WERI-Rb-1 (cell line): ENCODE results near the gene EOGT.

Source experiments
- DNase-seq: peaks from one replicate; pipeline ENCODE4 v3.0.0-alpha.2; 2020
- H3K27ac ChIP-seq: fragments of 250-450 bp; sonication (Bioruptor Pico); 2 replicates; pipeline ENCODE4 v1.5.1; 2020; ENCODE audit warnings: mild to moderate bottlenecking, moderate library complexity
- H3K27me3 ChIP-seq: fragments of 250-450 bp; sonication (Bioruptor Pico); 2 replicates; pipeline ENCODE4 v1.5.1; 2021; ENCODE audit warnings: mild to moderate bottlenecking, low read depth, moderate library complexity; ENCODE audit not compliant: insufficient read depth, severe bottlenecking
- H3K36me3 ChIP-seq: fragments of 250-450 bp; sonication (Bioruptor Pico); 2 replicates; pipeline ENCODE4 v1.5.1; 2020; ENCODE audit warnings: mild to moderate bottlenecking, moderate library complexity
- H3K4me3 ChIP-seq: 2 replicates; pipeline ENCODE4 v1.5.1; 2011; ENCODE audit warnings: low read depth, mild to moderate bottlenecking, control low read depth, low read length
- H3K9me3 ChIP-seq: fragments of 250-450 bp; sonication (Bioruptor Pico); 2 replicates; pipeline ENCODE4 v1.5.1; 2021; ENCODE audit warnings: mild to moderate bottlenecking, moderate library complexity; ENCODE audit not compliant: severe bottlenecking
- TF ChIP-seq, protein P1 (sequence below): IDR thresholded peaks from 2 replicates; pipeline ENCODE4 v1.5.1; 2011; ENCODE audit warnings: low read depth, mild to moderate bottlenecking, control low read depth, inconsistent platforms, low read length

EOGT gene

DNA sequence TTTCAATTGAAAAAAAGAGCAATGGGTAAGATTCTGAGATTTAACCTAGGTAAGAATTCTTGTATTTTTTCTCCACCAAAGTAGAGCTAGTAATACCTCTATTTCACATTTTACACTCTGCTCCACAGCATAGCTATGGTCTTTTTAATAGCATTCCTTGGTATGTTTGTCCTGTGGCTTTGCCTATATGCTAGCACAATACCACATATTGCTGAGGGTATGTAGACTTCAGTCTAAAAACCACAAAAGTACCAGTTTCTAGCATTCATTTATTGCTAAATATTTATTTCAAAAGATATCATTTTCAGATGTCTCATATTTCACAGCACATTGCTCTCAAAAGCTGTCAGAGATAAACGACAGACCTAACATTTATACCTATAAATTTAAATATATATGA lies 18.2 kb upstream of the EOGT start:
- no peaks in the 10 kb centered on the region for H3K27me3 ChIP-seq
- H3K27ac ChIP-seq = no peak overlapping the region
- no peak overlapping the region for H3K4me3 ChIP-seq
- DNase-seq = no peak
- TF ChIP-seq, protein P1, sequence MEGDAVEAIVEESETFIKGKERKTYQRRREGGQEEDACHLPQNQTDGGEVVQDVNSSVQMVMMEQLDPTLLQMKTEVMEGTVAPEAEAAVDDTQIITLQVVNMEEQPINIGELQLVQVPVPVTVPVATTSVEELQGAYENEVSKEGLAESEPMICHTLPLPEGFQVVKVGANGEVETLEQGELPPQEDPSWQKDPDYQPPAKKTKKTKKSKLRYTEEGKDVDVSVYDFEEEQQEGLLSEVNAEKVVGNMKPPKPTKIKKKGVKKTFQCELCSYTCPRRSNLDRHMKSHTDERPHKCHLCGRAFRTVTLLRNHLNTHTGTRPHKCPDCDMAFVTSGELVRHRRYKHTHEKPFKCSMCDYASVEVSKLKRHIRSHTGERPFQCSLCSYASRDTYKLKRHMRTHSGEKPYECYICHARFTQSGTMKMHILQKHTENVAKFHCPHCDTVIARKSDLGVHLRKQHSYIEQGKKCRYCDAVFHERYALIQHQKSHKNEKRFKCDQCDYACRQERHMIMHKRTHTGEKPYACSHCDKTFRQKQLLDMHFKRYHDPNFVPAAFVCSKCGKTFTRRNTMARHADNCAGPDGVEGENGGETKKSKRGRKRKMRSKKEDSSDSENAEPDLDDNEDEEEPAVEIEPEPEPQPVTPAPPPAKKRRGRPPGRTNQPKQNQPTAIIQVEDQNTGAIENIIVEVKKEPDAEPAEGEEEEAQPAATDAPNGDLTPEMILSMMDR = no peak
- peaks cover 59% of the 10 kb centered on the region for H3K36me3 ChIP-seq
- H3K9me3 ChIP-seq = no peaks in the 10 kb centered on the region

DNA sequence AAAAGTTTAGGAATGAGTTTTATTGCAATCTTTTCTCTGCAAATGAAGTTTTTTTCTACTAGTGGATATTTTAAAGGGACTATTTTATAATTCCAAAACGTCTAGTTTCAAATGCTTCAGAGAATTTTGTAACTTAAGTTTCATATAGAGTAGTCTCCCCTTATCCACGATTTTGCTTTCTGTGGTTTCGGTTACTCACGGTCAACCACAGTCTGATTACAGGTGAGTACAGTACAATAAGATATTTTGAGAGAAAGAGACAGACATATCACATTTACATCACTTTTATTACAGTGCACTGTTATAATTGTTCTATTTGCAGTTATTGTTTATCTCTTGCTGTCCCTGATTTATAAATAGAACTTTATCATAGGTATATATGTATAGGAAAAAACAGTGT lies 7.4 kb upstream of the EOGT start:
- DNase-seq = no peak
- H3K4me3 ChIP-seq = no peak overlapping the region
- peaks cover 12% of the 10 kb centered on the region for H3K36me3 ChIP-seq
- no peaks in the 10 kb centered on the region for H3K9me3 ChIP-seq
- no peaks in the 10 kb centered on the region for H3K27me3 ChIP-seq
- TF ChIP-seq, protein P1 = no peak
- no peak overlapping the region for H3K27ac ChIP-seq

DNA sequence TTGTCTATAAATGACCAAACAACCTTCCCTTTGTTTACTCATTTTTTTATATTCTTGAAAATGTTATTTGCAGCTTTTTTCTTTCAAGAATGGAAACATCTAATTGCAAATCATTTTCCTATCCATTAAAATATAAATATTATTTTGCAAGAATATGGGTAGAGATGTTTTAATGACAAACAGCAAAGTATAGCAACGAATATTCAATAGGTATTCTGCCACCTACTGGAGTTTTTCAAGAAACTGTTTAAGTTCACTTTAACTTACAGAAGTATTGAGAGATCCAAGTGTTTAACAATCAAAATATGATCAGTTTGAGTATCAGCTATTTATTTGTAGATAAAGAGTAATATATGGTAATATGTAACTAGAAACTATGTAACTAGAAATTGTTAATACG lies 6.9 kb upstream of the EOGT start:
- H3K36me3 ChIP-seq = peaks cover 8% of the 10 kb centered on the region
- H3K27me3 ChIP-seq = no peaks in the 10 kb centered on the region
- DNase-seq = no peak
- no peaks in the 10 kb centered on the region for H3K9me3 ChIP-seq
- H3K4me3 ChIP-seq = no peak overlapping the region
- TF ChIP-seq, protein P1 = no peak
- H3K27ac ChIP-seq = no peak overlapping the region

- TF ChIP-seq, protein P1 = no peak
- Histone ChIP-seq H3K27ac (no peak overlapping the region), H3K36me3 (no peaks in the 10 kb centered on the region; the same call in 1 of the 2 replicates), H3K9me3 (no peaks in the 10 kb centered on the region), H3K27me3 (no peaks in the 10 kb centered on the region), H3K4me3 (no peak overlapping the region)
- DNase-seq = no peak
Observed at GRCh38 chr3:69016901-69017300, 3.4 kb upstream of the EOGT start.

GRCh38 chr3:69016102-69016501 lies 2.6 kb upstream of the EOGT start:
- Histone ChIP-seq H3K9me3 (no peaks in the 10 kb centered on the region), H3K36me3 (no peaks in the 10 kb centered on the region), H3K27me3 (no peaks in the 10 kb centered on the region), H3K27ac (no peak overlapping the region), H3K4me3 (no peak overlapping the region)
- DNase-seq = no peak
- TF ChIP-seq, protein P1 = no peak

GRCh38 chr3:69014022-69014580 lies 617 bp upstream of the EOGT start:
- H3K4me3 ChIP-seq = peak overlapping the region; percentile 75
- TF ChIP-seq, protein P1 = no peak
- DNase-seq = no peak
- H3K36me3 ChIP-seq = peaks cover 4% of the 10 kb centered on the region; the same call in 1 of the 2 replicates
- no peaks in the 10 kb centered on the region for H3K9me3 ChIP-seq
- no peaks in the 10 kb centered on the region for H3K27me3 ChIP-seq
- H3K27ac ChIP-seq = peak overlapping the region; percentile 93
